ENCODE data around the gene MLIP.

MLIP gene

GRCh38 chr6:54094293-54094692 lies 16.9 kb upstream of the MLIP start:
- ChIA-PET POLR2A (no interaction called here), CTCF (interaction anchor here (0.7 to 0.8 kb wide), 2 partner anchors 19 to 376 kb away, joined by 3 to 4 read pairs; no protein-coding TSS in a partner anchor)
- no peak for TF ChIP-seq SP1 (IDR thresholded peaks at IDR 0.05)
- no peak for TF ChIP-seq ZNF384 (IDR thresholded peaks at IDR 0.05)
- TF ChIP-seq FOXK2 (IDR thresholded peaks at IDR 0.05), result no peak
- TF ChIP-seq SUZ12 (IDR thresholded peaks at IDR 0.05), result no peak
- no peak for TF ChIP-seq ELF4 (IDR thresholded peaks at IDR 0.05)
- TF ChIP-seq LEF1 (IDR thresholded peaks at IDR 0.05; ENCODE audit: borderline replicate concordance), result no peak
- no peak for TF ChIP-seq TARDBP (IDR thresholded peaks at IDR 0.05)
- TF ChIP-seq ARNT (IDR thresholded peaks at IDR 0.05), result no peak
- TF ChIP-seq CTBP1 (IDR thresholded peaks at IDR 0.05; ENCODE audit: borderline replicate concordance), result no peak
- TF ChIP-seq BHLHE40 (IDR thresholded peaks at IDR 0.05; ENCODE audit: borderline replicate concordance), result no peak
- TF ChIP-seq NFRKB (IDR thresholded peaks at IDR 0.05), result no peak
- no peak for TF ChIP-seq L3MBTL2 (conservative IDR thresholded peaks at IDR 0.05)
- TF ChIP-seq FOXA1 (IDR thresholded peaks at IDR 0.05), result no peak
- no peak for TF ChIP-seq PKNOX1 (IDR thresholded peaks at IDR 0.05)
- no peak for DNase-seq (ENCODE audit: extremely low spot score)

GRCh38 chr6:54094786-54095185 lies 16.5 kb upstream of the MLIP start:
- CTCF ChIA-PET, result interaction anchor here (0.8 kb wide), 1 partner anchor 376 kb away, joined by 3 read pairs; no protein-coding TSS in a partner anchor
- TF ChIP-seq SP1 (IDR thresholded peaks at IDR 0.05) (no peak), TARDBP (IDR thresholded peaks at IDR 0.05) (no peak), BHLHE40 (IDR thresholded peaks at IDR 0.05; ENCODE audit: borderline replicate concordance) (no peak), LEF1 (IDR thresholded peaks at IDR 0.05; ENCODE audit: borderline replicate concordance) (no peak), ELF4 (IDR thresholded peaks at IDR 0.05) (no peak), FOXA1 (IDR thresholded peaks at IDR 0.05) (no peak), SUZ12 (IDR thresholded peaks at IDR 0.05) (no peak), PKNOX1 (IDR thresholded peaks at IDR 0.05) (no peak)
- no peak for DNase-seq (ENCODE audit: extremely low spot score)
- POLR2A ChIA-PET, result no interaction called here

GRCh38 chr6:54095723-54096122 lies 15.5 kb upstream of the MLIP start:
- DNase-seq (ENCODE audit: extremely low spot score), result no peak
- CTCF ChIA-PET, result interaction anchor here (0.6 kb wide), 1 partner anchor 513 kb away, joined by 3 read pairs; no protein-coding TSS in a partner anchor
- POLR2A ChIA-PET, result no interaction called here
- TF ChIP-seq SP1 (IDR thresholded peaks at IDR 0.05), result no peak
- TF ChIP-seq CTBP1 (IDR thresholded peaks at IDR 0.05; ENCODE audit: borderline replicate concordance), result no peak
- no peak for TF ChIP-seq ZNF384 (IDR thresholded peaks at IDR 0.05)
- no peak for TF ChIP-seq PKNOX1 (IDR thresholded peaks at IDR 0.05)
- no peak for TF ChIP-seq LEF1 (IDR thresholded peaks at IDR 0.05; ENCODE audit: borderline replicate concordance)
- no peak for TF ChIP-seq BHLHE40 (IDR thresholded peaks at IDR 0.05; ENCODE audit: borderline replicate concordance)
- TF ChIP-seq ELF4 (IDR thresholded peaks at IDR 0.05), result no peak
- TF ChIP-seq L3MBTL2 (conservative IDR thresholded peaks at IDR 0.05), result no peak
- no peak for TF ChIP-seq SUZ12 (IDR thresholded peaks at IDR 0.05)

- ChIA-PET POLR2A (no interaction called here), CTCF (no interaction called here)
- TF ChIP-seq CTBP1 (IDR thresholded peaks at IDR 0.05; ENCODE audit: borderline replicate concordance) (no peak), HDGF (IDR thresholded peaks at IDR 0.05; ENCODE audit: borderline replicate concordance) (no peak), L3MBTL2 (conservative IDR thresholded peaks at IDR 0.05) (no peak), TARDBP (IDR thresholded peaks at IDR 0.05) (no peak), PKNOX1 (IDR thresholded peaks at IDR 0.05) (no peak), NFRKB (IDR thresholded peaks at IDR 0.05) (no peak), ELF4 (IDR thresholded peaks at IDR 0.05) (no peak), FOXA1 (IDR thresholded peaks at IDR 0.05) (no peak), FOXK2 (IDR thresholded peaks at IDR 0.05) (no peak), BHLHE40 (IDR thresholded peaks at IDR 0.05; ENCODE audit: borderline replicate concordance) (no peak), ZNF384 (IDR thresholded peaks at IDR 0.05) (no peak), SP1 (IDR thresholded peaks at IDR 0.05) (no peak), SUZ12 (IDR thresholded peaks at IDR 0.05) (no peak), FOXM1 (IDR thresholded peaks at IDR 0.05; ENCODE audit: borderline replicate concordance) (no peak), ARNT (IDR thresholded peaks at IDR 0.05) (no peak)
- DNase-seq (ENCODE audit: extremely low spot score), result no peak
Observed at GRCh38 chr6:54096811-54097210, 14.4 kb upstream of the MLIP start.

GRCh38 chr6:54097753-54098152 lies 13.5 kb upstream of the MLIP start:
- TF ChIP-seq FOXA1 (IDR thresholded peaks at IDR 0.05) (no peak), HDGF (IDR thresholded peaks at IDR 0.05; ENCODE audit: borderline replicate concordance) (no peak), TARDBP (IDR thresholded peaks at IDR 0.05) (no peak), BHLHE40 (IDR thresholded peaks at IDR 0.05; ENCODE audit: borderline replicate concordance) (no peak), PKNOX1 (IDR thresholded peaks at IDR 0.05) (no peak)
- CTCF ChIA-PET, result no interaction called here
- DNase-seq (ENCODE audit: extremely low spot score), result no peak
- POLR2A ChIA-PET, result no interaction called here
